Measurements from ENCODE around the gene FA2H. TPM values are rescaled to one million over a fixed set of nuclear protein-coding genes. Genes with fewer than 3 reads are reported as not detected.
A peak's percentile ranks its signal among the peaks of the same experiment; 100 is the strongest.
"Not testable (repeated sequence)": the region's sequence is repeated elsewhere in the genome, so short reads cannot be mapped to it uniquely, and the experiment has no call there.

The FA2H gene
- total and polyA plus RNA-seq, 12 donors: 0.17 to 6.1 (median 0.33) TPM; not detected in 5

DNA sequence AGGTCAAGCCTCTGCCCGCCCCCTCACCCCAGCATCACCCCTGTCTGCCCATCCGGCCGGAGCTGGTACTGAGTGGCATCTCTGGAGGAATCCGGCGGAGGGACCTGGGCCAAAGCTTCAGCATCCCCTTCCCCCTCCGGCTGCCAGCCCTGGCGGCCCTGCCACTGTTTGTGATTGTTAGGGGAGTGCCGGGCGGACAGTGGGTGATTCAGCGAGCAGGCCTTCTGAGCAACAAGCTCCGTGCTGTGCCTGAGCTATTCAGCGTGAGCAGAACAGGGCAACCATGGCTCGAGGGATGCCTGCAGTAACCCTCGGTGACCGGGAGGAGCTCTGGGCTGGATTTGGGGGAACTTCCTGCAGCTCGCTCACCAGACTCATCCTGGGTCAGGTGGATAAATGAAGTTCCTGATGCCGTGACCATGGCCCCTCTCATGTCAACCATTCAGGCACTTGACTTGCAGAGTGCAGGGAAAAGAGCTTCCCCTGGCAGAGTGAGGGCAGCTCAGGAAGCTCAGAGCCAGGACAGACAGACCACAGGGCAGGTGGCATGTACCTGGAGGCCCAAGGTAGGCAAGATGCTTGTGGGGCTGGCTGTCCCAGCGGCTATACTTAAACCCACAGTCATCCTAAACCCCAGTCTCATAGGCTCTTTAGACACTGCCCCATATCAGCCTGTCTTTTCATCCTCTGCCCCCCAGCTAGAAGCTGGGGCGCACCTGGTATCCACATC lies 49.6 kb downstream of the FA2H start:
- Histone ChIP-seq H3K27me3 (no peaks in the 10 kb centered on the region), H3K4me1 (replicated peaks in 1 of 2) (no peaks in the 10 kb centered on the region), H3K36me3 (replicated peaks in 1 of 2) (no peaks in the 10 kb centered on the region), H3K4me3 (no peak overlapping the region), H3K9me3 (replicated peaks in 1 of 3) (peaks cover 0 to 8% (median 0%) of the 10 kb centered on the region in 3 donors), H3K27ac (peak overlapping the region in 1 of 5 donors; percentile 10)
- peak in 1 of 6 experiments; percentile 19 for TF ChIP-seq CTCF (IDR thresholded peaks at IDR 0.05)
- no peak for TF ChIP-seq POLR2A (IDR thresholded peaks at IDR 0.05)
- peak in 3 of 7 donors; percentile 38 to 66 (median 40) for DNase-seq
- 57 to 90% (median 72%) methylated on average over 3 to 19 of the region's 19 CpGs for WGBS, 4 donors
- intact Hi-C loops (cut with DNase I): no loop called here

DNA sequence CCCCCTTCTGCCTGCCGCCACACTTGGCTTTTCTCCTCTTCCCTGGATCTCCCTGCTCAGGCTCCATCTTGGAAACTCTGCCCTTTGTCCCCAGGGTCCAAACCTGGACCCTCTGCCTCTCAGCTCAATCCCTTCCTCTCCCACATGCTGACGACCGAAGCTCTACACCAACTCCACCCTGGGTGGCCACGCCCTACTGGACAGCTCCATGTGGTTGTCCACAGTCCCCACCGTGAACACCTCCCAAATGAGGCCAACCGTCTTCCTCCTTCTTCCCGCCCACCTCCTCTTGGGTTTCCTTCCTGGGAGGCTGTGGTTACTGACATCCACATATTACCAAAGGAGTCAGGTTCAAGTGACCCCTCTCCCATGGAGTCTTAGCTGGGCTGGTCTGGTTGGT lies 51.4 kb downstream of the FA2H start:
- intact Hi-C loops (cut with DNase I): no loop called here
- H3K27ac ChIP-seq: no peak overlapping the region

DNA sequence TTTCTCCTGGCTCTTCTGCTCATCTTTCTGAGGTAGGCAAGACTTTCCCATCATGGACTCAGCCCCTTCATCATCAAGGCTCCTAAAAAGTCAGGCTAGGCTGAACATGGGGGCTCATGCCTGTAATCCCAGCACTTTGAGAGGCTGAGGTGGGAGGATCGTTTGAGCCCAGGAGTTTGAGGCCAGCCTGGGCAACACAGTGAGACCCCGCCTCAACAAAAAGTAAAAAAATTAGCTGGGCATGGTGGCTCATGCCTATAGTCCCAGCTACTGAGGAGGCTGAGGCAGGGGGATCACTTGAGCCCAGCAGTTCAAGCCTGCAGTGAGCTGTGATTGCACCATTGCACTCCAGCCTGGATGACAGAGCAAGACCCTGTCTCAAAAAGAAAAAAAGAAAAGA lies 52.5 kb downstream of the FA2H start:
- H3K36me3 ChIP-seq (replicated peaks in 1 of 2); DNase-seq; H3K27ac ChIP-seq; H3K9me3 ChIP-seq (replicated peaks in 1 of 3); H3K27me3 ChIP-seq; H3K4me1 ChIP-seq (replicated peaks in 1 of 2); H3K4me3 ChIP-seq; intact Hi-C loops (cut with DNase I): not testable (repeated sequence)
- 68 to 85% (median 80%) methylated on average over 2 of the region's 2 CpGs for WGBS, 4 donors

More for the DNA sequence above, 51.4 kb downstream of the FA2H start:
- TF ChIP-seq POLR2A (IDR thresholded peaks at IDR 0.05): no peak
- no peak for TF ChIP-seq CTCF (IDR thresholded peaks at IDR 0.05)
- Histone ChIP-seq H3K27me3 (no peaks in the 10 kb centered on the region), H3K4me1 (replicated peaks in 1 of 2) (no peaks in the 10 kb centered on the region), H3K36me3 (replicated peaks in 1 of 2) (no peaks in the 10 kb centered on the region), H3K4me3 (no peak overlapping the region), H3K9me3 (replicated peaks in 1 of 3) (peaks cover 0 to 8% (median 0%) of the 10 kb centered on the region in 3 donors)
- no peak for DNase-seq
- 65 to 83% (median 73%) methylated on average over 7 of the region's 7 CpGs for WGBS, 4 donors

DNA sequence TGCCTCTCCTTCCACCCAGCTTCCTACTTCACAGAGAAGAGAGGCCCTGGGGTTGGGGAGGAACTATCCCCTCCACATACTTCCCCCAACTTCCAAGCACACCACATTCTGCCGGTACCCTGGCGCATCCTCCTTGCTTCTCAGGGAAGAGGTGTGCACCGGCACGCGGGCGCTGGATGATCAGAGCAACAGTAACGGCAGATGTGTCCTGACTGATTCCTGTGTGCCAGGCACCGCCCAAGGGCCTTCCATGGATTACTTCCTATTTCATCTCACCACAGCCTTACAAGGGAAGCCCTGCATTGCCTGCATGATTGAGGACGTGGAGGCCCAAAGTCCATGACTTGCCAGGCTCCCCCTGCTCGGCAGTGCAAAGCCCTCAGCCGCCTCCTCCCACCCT lies 52.9 kb downstream of the FA2H start:
- peaks cover 0 to under 1% (median 0%) of the 10 kb centered on the region in 3 donors for H3K9me3 ChIP-seq (replicated peaks in 1 of 3)
- H3K36me3 ChIP-seq (replicated peaks in 1 of 2): no peaks in the 10 kb centered on the region
- no peaks in the 10 kb centered on the region for H3K4me1 ChIP-seq (replicated peaks in 1 of 2)
- no peaks in the 10 kb centered on the region for H3K27me3 ChIP-seq
- intact Hi-C loops (cut with DNase I): no loop called here
- DNase-seq: no peak
- no peak for TF ChIP-seq POLR2A (IDR thresholded peaks at IDR 0.05)
- TF ChIP-seq CTCF (IDR thresholded peaks at IDR 0.05): no peak
- no peak overlapping the region for H3K4me3 ChIP-seq
- H3K27ac ChIP-seq: no peak overlapping the region
- WGBS, 4 donors: 81 to 88% (median 85%) methylated on average over 8 to 11 of the region's 11 CpGs

DNA sequence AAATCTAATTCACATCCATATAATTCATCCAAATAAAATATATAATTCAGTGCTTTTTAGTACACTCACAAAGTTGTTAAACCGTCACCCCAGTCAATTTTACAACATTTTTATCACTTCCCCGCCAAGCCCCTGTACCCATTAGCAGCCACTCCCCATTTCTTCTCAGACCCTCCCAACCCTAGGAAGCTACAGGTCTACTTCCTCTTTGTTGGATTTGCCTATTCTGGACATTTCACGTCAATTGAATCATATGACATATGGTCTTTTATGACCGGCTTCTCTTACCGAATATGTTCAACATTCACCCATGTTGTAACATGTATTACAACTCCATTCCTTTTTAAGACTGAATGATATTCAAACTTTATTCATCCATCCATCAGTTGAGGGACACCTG lies 54.0 kb downstream of the FA2H start:
- no peak for DNase-seq
- Histone ChIP-seq H3K4me1 (replicated peaks in 1 of 2) (no peaks in the 10 kb centered on the region), H3K27me3 (no peaks in the 10 kb centered on the region), H3K27ac (no peak overlapping the region), H3K4me3 (no peak overlapping the region), H3K36me3 (replicated peaks in 1 of 2) (no peaks in the 10 kb centered on the region), H3K9me3 (replicated peaks in 1 of 3) (no peaks in the 10 kb centered on the region)
- TF ChIP-seq CTCF (IDR thresholded peaks at IDR 0.05) (no peak), POLR2A (IDR thresholded peaks at IDR 0.05) (no peak)
- intact Hi-C loops (cut with DNase I): no loop called here
- WGBS, 4 donors: 66 to 81% (median 73%) methylated on average over 5 of the region's 5 CpGs
